K562 (cell line): ENCODE results near the gene FMO1. TPM values are rescaled to one million over a fixed set of nuclear protein-coding genes. Genes with fewer than 3 reads are reported as not detected.

Experiments used
- ATAC-seq: fragments of 200-7000 bp; cut with Tn5 transposase; 3 replicates; pipeline ENCODE4 v1.9.1; 2020; ENCODE audit warnings: moderate library complexity
- BruUV-seq: library from RNA; stranded (reverse); fragments of 400-500 nt; replicated peaks from 2 replicates; lab custom pipeline; 2021; lab: Mats Ljungman, UMichigan
- CTCF ChIA-PET: fragments of 300-600 bp; formaldehyde crosslinking; extraction: SDS; loops from one replicate; lab custom pipeline; 2021; ENCODE audit warnings: low intra/inter-chr PET ratio; lab: Yijun Ruan, JAX
- POLR2A ChIA-PET: fragments of 300-600, 350-650 bp; sonication (Branson Sonifier 250); formaldehyde crosslinking; extraction: SDS; loops from one replicate; lab custom pipeline; 2021; ENCODE audit warnings: antibody characterized with exemption, inconsistent platforms; lab: Yijun Ruan, JAX
- DNase-seq, 4 experiments: peaks; one replicate each; pipeline versions ENCODE4 v3.0.0 to v3.0.0-alpha.2; 2011 to 2018; ENCODE audit warnings: low spot score in 3 of 4, mixed read lengths in 3 of 4; ENCODE audit errors: extremely low read depth in 1 of 4
- FAIRE-seq: peaks from 2 replicates; lab custom pipeline; 2011; peaks lifted over from hg19 to GRCh38; lab: Jason Lieb, UNC
- H2AFZ ChIP-seq: 2 replicates; pipeline ENCODE4 v1.6.0; 2011; ENCODE audit warnings: low read depth, low read length, control low read depth, inconsistent platforms
- H3K27ac ChIP-seq: fragments of 200-600 bp; 3 replicates; pipeline ENCODE4 v1.8.0; 2011; ENCODE audit warnings: low read depth, mild to moderate bottlenecking, control low read depth, inconsistent platforms, low read length, moderate library complexity, mixed read lengths; ENCODE audit errors: extremely low read depth
- H3K27me3 ChIP-seq, 2 experiments: fragments of 300-600 bp in 1 of 2; 2 replicates in 1 of 2; 3 replicates in 1 of 2; pipeline versions ENCODE4 v1.6.0 to v1.8.0; 2011; ENCODE audit warnings: inconsistent platforms in 2 of 2, low read length in 2 of 2, mild to moderate bottlenecking in 1 of 2, mixed read lengths in 1 of 2, moderate library complexity in 1 of 2; ENCODE audit not compliant: control insufficient read depth in 2 of 2, insufficient read depth in 2 of 2
- H3K36me3 ChIP-seq: fragments of 300-600 bp; 3 replicates; pipeline ENCODE4 v1.8.0; 2011; ENCODE audit warnings: mild to moderate bottlenecking, low read length, inconsistent platforms; ENCODE audit not compliant: control insufficient read depth, insufficient read depth
- H3K4me1 ChIP-seq, 2 experiments: fragments of 200-600 bp in 1 of 2; replicated peaks in 1 of 2; 2 replicates in 1 of 2; 3 replicates in 1 of 2; pipeline versions ENCODE4 v1.5.1 to v1.8.0; 2011; ENCODE audit warnings: inconsistent platforms in 2 of 2, low read length in 2 of 2, mild to moderate bottlenecking in 1 of 2, mixed read lengths in 1 of 2, moderate library complexity in 1 of 2; ENCODE audit not compliant: control insufficient read depth in 2 of 2, insufficient read depth in 2 of 2
- H3K4me2 ChIP-seq: 2 replicates; pipeline ENCODE4 v1.6.1; 2011; ENCODE audit warnings: low read length, control low read depth, inconsistent platforms, mixed read lengths; ENCODE audit not compliant: insufficient read depth
- H3K4me3 ChIP-seq: fragments of 200-600 bp; sonication (generic), shearing (Covaris generic); 2 replicates; pipeline ENCODE4 v1.5.1; 2016; ENCODE audit warnings: control low read depth, inconsistent platforms
- H3K79me2 ChIP-seq: fragments of 200-600 bp; 3 replicates; pipeline ENCODE4 v1.8.0; 2011; ENCODE audit warnings: low read length, inconsistent platforms; ENCODE audit not compliant: control insufficient read depth, insufficient read depth
- H3K9ac ChIP-seq, 2 experiments: 2 replicates each; pipeline versions ENCODE4 v1.6.0 to v1.6.1; 2011; ENCODE audit warnings: low read depth in 2 of 2, low read length in 2 of 2, control low read depth in 1 of 2, inconsistent platforms in 1 of 2, mild to moderate bottlenecking in 1 of 2, mixed read lengths in 1 of 2; ENCODE audit not compliant: insufficient read depth in 1 of 2
- H3K9me1 ChIP-seq: one replicate; pipeline ENCODE4 v1.6.0; 2011; ENCODE audit warnings: inconsistent platforms, mild to moderate bottlenecking, low read length, moderate library complexity; ENCODE audit not compliant: control insufficient read depth, insufficient read depth
- H3K9me3 ChIP-seq: replicated peaks from 2 replicates; pipeline ENCODE4 v1.5.1; 2011; ENCODE audit warnings: low read depth, low read length, inconsistent platforms; ENCODE audit not compliant: control insufficient read depth, insufficient read depth
- H4K20me1 ChIP-seq: replicated peaks from 2 replicates; pipeline ENCODE4 v1.6.1; 2011; ENCODE audit warnings: low read length, inconsistent platforms, mixed read lengths; ENCODE audit not compliant: control insufficient read depth, insufficient read depth
- BMI1 ChIP-seq: fragments of 150-350 bp; IDR thresholded peaks from 2 replicates; pipeline ENCODE4 v1.6.1; 2014; ENCODE audit warnings: low read length
- EWSR1 ChIP-seq: fragments of 450-650 bp; IDR thresholded peaks from 2 replicates; pipeline ENCODE4 v1.6.1; 2018; ENCODE audit warnings: borderline replicate concordance, mild to moderate bottlenecking, low read depth, moderate library complexity; ENCODE audit not compliant: partially characterized antibody
- FOXA1 ChIP-seq: fragments of 450-650 bp; IDR thresholded peaks from 2 replicates; pipeline ENCODE4 v1.6.1; 2016; ENCODE audit warnings: mild to moderate bottlenecking, borderline replicate concordance
- FOXA3 ChIP-seq, 2 experiments: fragments of 450-650 bp in 1 of 2; sonication (generic) in 1 of 2; formaldehyde crosslinking; IDR thresholded peaks in 1 of 2; conservative IDR thresholded peaks in 1 of 2; 2 replicates each; pipeline versions ENCODE4 v1.4.0 to v1.8.0; 2020 to 2022; ENCODE audit warnings: mild to moderate bottlenecking in 2 of 2, missing genetic modification reagents in 1 of 2
- HDAC6 ChIP-seq: IDR thresholded peaks from 2 replicates; pipeline ENCODE4 v1.6.1; 2012; ENCODE audit warnings: low read depth, mild to moderate bottlenecking, control low read depth, inconsistent platforms, low read length, moderate library complexity
- HSF4 ChIP-seq: fragments of 250-450 bp; sonication (Bioruptor Pico); IDR thresholded peaks from 2 replicates; pipeline ENCODE4 v2.1.2; 2022; ENCODE audit warnings: mild to moderate bottlenecking, moderate library complexity, borderline replicate concordance
- KHSRP ChIP-seq: fragments of 450-650 bp; IDR thresholded peaks from 2 replicates; pipeline ENCODE4 v1.6.1; 2017
- L3MBTL2 ChIP-seq: fragments of 450-650 bp; IDR thresholded peaks from 2 replicates; pipeline ENCODE4 v1.6.1; 2016; ENCODE audit warnings: mild to moderate bottlenecking, moderate library complexity
- NEUROD1 ChIP-seq: fragments of 150-350 bp; IDR thresholded peaks from 2 replicates; pipeline ENCODE4 v1.6.1; 2014; ENCODE audit warnings: borderline replicate concordance, low read length, low read depth; ENCODE audit not compliant: partially characterized antibody
- POLR2B ChIP-seq: fragments of 450-650 bp; IDR thresholded peaks from 2 replicates; pipeline ENCODE4 v1.6.1; 2018; ENCODE audit warnings: low read depth; ENCODE audit not compliant: partially characterized antibody
- SIN3B ChIP-seq: fragments of 450-650 bp; IDR thresholded peaks from 2 replicates; pipeline ENCODE4 v1.6.1; 2017; ENCODE audit warnings: low read depth, mild to moderate bottlenecking, moderate library complexity
- SRSF3 ChIP-seq: fragments of 200-400 bp; formaldehyde crosslinking; IDR thresholded peaks from 2 replicates; pipeline ENCODE4 v1.6.1; 2016; ENCODE audit warnings: mild to moderate bottlenecking, low read length, moderate library complexity; ENCODE audit not compliant: insufficient read depth
- TAF9B ChIP-seq: fragments of 450-650 bp; IDR thresholded peaks from 2 replicates; pipeline ENCODE4 v1.6.1; 2018; ENCODE audit warnings: mild to moderate bottlenecking; ENCODE audit not compliant: partially characterized antibody
- ZFPM2 ChIP-seq: fragments of 250-450 bp; sonication (Bioruptor Pico); IDR thresholded peaks from 2 replicates; pipeline ENCODE4 v1.5.1; 2022; ENCODE audit warnings: mild to moderate bottlenecking
- ZNF354B ChIP-seq: fragments of 250-450 bp; sonication (Bioruptor Pico); IDR thresholded peaks from 2 replicates; pipeline ENCODE4 v1.4.0; 2020
- ZNF518B ChIP-seq: fragments of 250-450 bp; sonication (Bioruptor Pico); IDR thresholded peaks from 2 replicates; pipeline ENCODE4 v1.5.0; 2021; ENCODE audit warnings: mild to moderate bottlenecking, moderate library complexity
- ZNF717 ChIP-seq: fragments of 250-450 bp; sonication (Bioruptor Pico); IDR thresholded peaks from 2 replicates; pipeline ENCODE4 v1.5.0; 2021
- WGBS: fragments of 100-300 bp; shearing (Covaris generic); methylation state at CpG from one replicate; pipeline ENCODE4 v1.1.6; 2016; ENCODE audit warnings: low coverage, mixed read lengths; ENCODE audit not compliant: insufficient coverage; ENCODE audit errors: missing lambda C conversion rate; 5-methylcytosine and 5-hydroxymethylcytosine counted together
- in situ Hi-C: fragments of 300-500 bp; cut with MboI; formaldehyde crosslinking; loops from 4 replicates; pipeline ENCODE4 v1.15.0; 2018; ENCODE audit warnings: inconsistent platforms, mixed read lengths
- intact Hi-C: fragments of 100-400 bp; cut with micrococcal nuclease; formaldehyde crosslinking; loops from 2 replicates; pipeline ENCODE4 v1.14.2; 2022
- polyA plus RNA-seq, 8 experiments: library from polyadenylated mRNA; depleted of rRNA in 4 of 8; stranded (reverse) in 5 of 8; unstranded in 3 of 8; fragments of >200 nt; fragmentation: Nextera tagmentation in 2 of 8; fragmentation: Illumina TruSeq in 1 of 8; extraction: Ambion mirVana in 2 of 8; extraction: Trizol in 1 of 8; gene quantifications; 2 replicates each; pipeline versions ENCODE4 v1.2.1 to v1.2.3, GENCODE V29; 2011 to 2014; ENCODE audit warnings: inconsistent platforms in 1 of 8, missing spikeins in 1 of 8
- total RNA-seq, 7 experiments: library from RNA; depleted of rRNA in 6 of 7; stranded (reverse); fragments of >200 nt in 6 of 7; fragmentation: Illumina TruSeq in 2 of 7; extraction: Trizol in 2 of 7; gene quantifications; 2 replicates each; pipeline versions ENCODE4 v1.2.1 to v1.2.3, GENCODE V29; 2011 to 2021; ENCODE audit warnings: low replicate concordance in 1 of 7

The FMO1 gene
- total and polyA plus RNA-seq, 9 of the 15 experiments (the other 6 are each of a cell fraction or from before 2014, with no cell fraction given), result not detected

DNA sequence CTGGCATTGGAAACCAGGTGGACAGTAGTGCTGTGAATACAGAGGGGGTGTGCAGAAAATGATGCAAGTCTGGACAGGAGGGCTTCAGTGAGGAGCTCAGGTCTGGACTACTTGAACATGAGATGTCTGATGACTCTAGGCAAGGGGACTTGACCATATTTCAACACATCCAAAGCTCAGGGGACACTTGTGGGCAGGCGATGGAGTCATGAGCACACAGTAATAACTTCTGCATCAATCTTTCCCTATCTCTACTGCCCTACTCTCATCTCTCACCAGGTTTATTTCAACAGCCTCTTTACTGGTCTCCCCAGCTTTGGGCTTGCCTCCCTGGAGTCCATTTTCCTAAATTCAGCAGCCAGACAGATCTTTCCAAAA lies 41.3 kb upstream of the FMO1 start:
- Histone ChIP-seq H3K4me3 (no peak overlapping the region), H3K27me3 (no peaks in the 10 kb centered on the region), H3K9me3 (no peaks in the 10 kb centered on the region), H3K36me3 (no peaks in the 10 kb centered on the region), H4K20me1 (no peaks in the 10 kb centered on the region), H2AFZ (no peak overlapping the region), H3K79me2 (no peaks in the 10 kb centered on the region), H3K4me1 (no peaks in the 10 kb centered on the region), H3K27ac (no peak overlapping the region), H3K9ac (no peak overlapping the region), H3K4me2 (no peak overlapping the region), H3K9me1 (no peaks in the 10 kb centered on the region)
- CTCF ChIA-PET, result no interaction called here
- BruUV-seq, result no TSS peak
- FAIRE-seq (no peak), ATAC-seq (no peak), DNase-seq (no peak)
- TF ChIP-seq EWSR1, result no peak
- TF ChIP-seq ZNF717, result no peak
- TF ChIP-seq TAF9B, result no peak
- no peak for TF ChIP-seq ZNF354B (CRISPR knock-in tag)
- no peak for TF ChIP-seq POLR2B
- no peak for TF ChIP-seq SRSF3
- TF ChIP-seq ZFPM2, result no peak
- no peak for TF ChIP-seq KHSRP
- POLR2A ChIA-PET, result no interaction called here
- 0% methylated on average over 1 of the region's 1 CpG for WGBS
- in situ Hi-C loops (no loop called here), intact Hi-C loops (no loop called here)

GRCh38 chr1:171207377-171207776 lies 40.9 kb upstream of the FMO1 start:
- no peaks in the 10 kb centered on the region for H3K79me2 ChIP-seq
- H3K27me3 ChIP-seq, result no peaks in the 10 kb centered on the region
- CTCF ChIA-PET, result no interaction called here
- no peak overlapping the region for H3K27ac ChIP-seq
- DNase-seq, result no peak
- no peaks in the 10 kb centered on the region for H3K4me1 ChIP-seq
- no TSS peak for BruUV-seq
- WGBS, result 0% methylated on average over 2 of the region's 2 CpGs
- intact Hi-C loops, result no loop called here
- no peaks in the 10 kb centered on the region for H3K9me3 ChIP-seq
- H3K4me2 ChIP-seq, result no peak overlapping the region
- FAIRE-seq, result no peak
- POLR2A ChIA-PET, result no interaction called here
- no peak overlapping the region for H3K4me3 ChIP-seq
- in situ Hi-C loops, result no loop called here
- H2AFZ ChIP-seq, result no peak overlapping the region
- ATAC-seq, result no peak
- H3K9me1 ChIP-seq, result no peaks in the 10 kb centered on the region
- no peak overlapping the region for H3K9ac ChIP-seq
- H4K20me1 ChIP-seq, result no peaks in the 10 kb centered on the region
- no peaks in the 10 kb centered on the region for H3K36me3 ChIP-seq
- TF ChIP-seq FOXA3 (CRISPR knock-in tag; conservative IDR thresholded peaks at IDR 0.05 in 1 of 2, IDR thresholded peaks at IDR 0.05 in 1 of 2) (no peak), ZNF518B (CRISPR knock-in tag) (no peak), SIN3B (no peak), NEUROD1 (no peak), HDAC6 (no peak), BMI1 (no peak), FOXA1 (no peak), L3MBTL2 (no peak), HSF4 (CRISPR knock-in tag) (no peak)
